HG02970 (cell line): ENCODE results near the gene FRAT2.
"Not testable (repeated sequence)": the region's sequence is repeated elsewhere in the genome, so short reads cannot be mapped to it uniquely, and the experiment has no call there.

Experiments
- ATAC-seq: cut with Tn5 transposase; IDR thresholded peaks from one replicate; pipeline ENCODE4 v1.9.1; 2021; ENCODE audit warnings: mild to moderate bottlenecking, moderate library complexity, moderate number of reproducible peaks; ENCODE audit not compliant: unreplicated experiment, low FRiP score

The FRAT2 gene

GRCh38 chr10:97358349-97358748 is 23.8 kb upstream of the FRAT2 start:
- ATAC-seq = no peak

GRCh38 chr10:97356918-97357317 is 22.4 kb upstream of the FRAT2 start:
- ATAC-seq = no peak

GRCh38 chr10:97356318-97356914 is 21.9 kb upstream of the FRAT2 start:
- ATAC-seq = no peak

- no peak for ATAC-seq
Observed at GRCh38 chr10:97355571-97355975, 21.0 kb upstream of the FRAT2 start.

GRCh38 chr10:97353945-97354344 is 19.4 kb upstream of the FRAT2 start:
- no peak for ATAC-seq

GRCh38 chr10:97349752-97350513 is 15.4 kb upstream of the FRAT2 start:
- no peak for ATAC-seq

- no peak for ATAC-seq
Observed at GRCh38 chr10:97347317-97347716, 12.8 kb upstream of the FRAT2 start.

GRCh38 chr10:97343664-97344063 is 9.1 kb upstream of the FRAT2 start:
- ATAC-seq = not testable (repeated sequence)

GRCh38 chr10:97341416-97341815 is 6.9 kb upstream of the FRAT2 start:
- no peak for ATAC-seq

GRCh38 chr10:97338041-97338440 is 3.5 kb upstream of the FRAT2 start:
- ATAC-seq = no peak

GRCh38 chr10:97336942-97337831 is 2.7 kb upstream of the FRAT2 start:
- no peak for ATAC-seq

GRCh38 chr10:97336446-97336845 is 1.9 kb upstream of the FRAT2 start:
- no peak for ATAC-seq

GRCh38 chr10:97336006-97336405 is 1.5 kb upstream of the FRAT2 start:
- ATAC-seq = no peak

- no peak for ATAC-seq
Observed at GRCh38 chr10:97335188-97335619, 675 bp upstream of the FRAT2 start.

- ATAC-seq = peak; percentile 19
Observed at GRCh38 chr10:97333601-97334369, 744 bp downstream of the FRAT2 start.

- ATAC-seq = no peak
Observed at GRCh38 chr10:97333351-97333600, 1.3 kb downstream of the FRAT2 start.

GRCh38 chr10:97332591-97333350 is 1.8 kb downstream of the FRAT2 start:
- no peak for ATAC-seq

- no peak for ATAC-seq
Observed at GRCh38 chr10:97331153-97331703, 3.3 kb downstream of the FRAT2 start.

- ATAC-seq = no peak
Observed at GRCh38 chr10:97329766-97330165, 4.8 kb downstream of the FRAT2 start.
